ENCODE results near the gene UNC13C.

- TF ChIP-seq FOXM1 (IDR thresholded peaks at IDR 0.05; ENCODE audit: low read depth) (no peak), POLR2AphosphoS5 (IDR thresholded peaks at IDR 0.05; ENCODE audit: low read depth, low read length) (no peak)
Observed at GRCh38 chr15:54083991-54084390, 105.8 kb downstream of the UNC13C start.
